GM21619 (cell line): ENCODE data around the gene AP3M1.
"Not testable (repeated sequence)": the region's sequence is repeated elsewhere in the genome, so short reads cannot be mapped to it uniquely, and the experiment has no call there.

Experiments used
- ATAC-seq: cut with Tn5 transposase; IDR thresholded peaks from one replicate; pipeline ENCODE4 v1.9.1; 2021; ENCODE audit not compliant: unreplicated experiment

The AP3M1 gene

GRCh38 chr10:74150204-74150989 lies at the start of gene AP3M1:
Gene AP3M1, minus strand, starts transcription at chr10:74150828. Its CDS starts 12,449 bp downstream, at chr10:74138379.
- peak; percentile 37 for ATAC-seq

GRCh38 chr10:74199315-74199714 lies 48.7 kb upstream of the AP3M1 start:
- ATAC-seq = no peak

GRCh38 chr10:74194999-74195398 lies 44.4 kb upstream of the AP3M1 start:
- no peak for ATAC-seq

GRCh38 chr10:74194545-74194944 lies 43.9 kb upstream of the AP3M1 start:
- no peak for ATAC-seq

GRCh38 chr10:74190494-74190893 lies 39.9 kb upstream of the AP3M1 start:
- peak; percentile 23 for ATAC-seq

GRCh38 chr10:74189999-74190421 lies 39.4 kb upstream of the AP3M1 start:
- peak; percentile 90 for ATAC-seq

- ATAC-seq = not testable (repeated sequence)
These were observed 38.0 kb upstream of the AP3M1 start for GRCh38 chr10:74188617-74189016.

- no peak for ATAC-seq
These were observed 36.6 kb upstream of the AP3M1 start for GRCh38 chr10:74187237-74187636.

- no peak for ATAC-seq
These were observed 36.0 kb upstream of the AP3M1 start for GRCh38 chr10:74186678-74187077.

GRCh38 chr10:74179111-74179710 lies 28.6 kb upstream of the AP3M1 start:
- no peak for ATAC-seq

GRCh38 chr10:74178042-74178791 lies 27.6 kb upstream of the AP3M1 start:
- no peak for ATAC-seq

GRCh38 chr10:74177140-74177677 lies 26.6 kb upstream of the AP3M1 start:
- peak; percentile 11 for ATAC-seq

- ATAC-seq = peak; percentile 86
These were observed 25.9 kb upstream of the AP3M1 start for GRCh38 chr10:74176380-74177139.

- ATAC-seq = no peak
These were observed 25.1 kb upstream of the AP3M1 start for GRCh38 chr10:74175510-74176379.

GRCh38 chr10:74174521-74174920 lies 23.9 kb upstream of the AP3M1 start:
- ATAC-seq = no peak

GRCh38 chr10:74171625-74172024 lies 21.0 kb upstream of the AP3M1 start:
- no peak for ATAC-seq

- no peak for ATAC-seq
These were observed 16.8 kb upstream of the AP3M1 start for GRCh38 chr10:74167443-74167842.

GRCh38 chr10:74165530-74165901 lies 14.9 kb upstream of the AP3M1 start:
- ATAC-seq = no peak

GRCh38 chr10:74164716-74165529 lies 14.3 kb upstream of the AP3M1 start:
- ATAC-seq = no peak
